ENCODE results near the gene HOGA1.
"Not testable (repeated sequence)": the region's sequence is repeated elsewhere in the genome, so short reads cannot be mapped to it uniquely, and the experiment has no call there.

HOGA1 gene

GRCh38 chr10:97640868-97641811, 57.0 kb downstream of the HOGA1 start:
- H3K9me2 ChIP-seq (replicated peaks; ENCODE audit: insufficient read depth, low read length), result no peaks in the 10 kb centered on the region
- H2AFZ ChIP-seq (ENCODE audit: low read depth, low read length, severe bottlenecking), result peak overlapping the region; percentile 37
- no peaks in the 10 kb centered on the region for H3F3A ChIP-seq (ENCODE audit: insufficient read depth)

GRCh38 chr10:97642471-97643159, 58.4 kb downstream of the HOGA1 start:
- not testable (repeated sequence) for H3F3A ChIP-seq (ENCODE audit: insufficient read depth); H3K27me3 ChIP-seq (ENCODE audit: low read length); H2AFZ ChIP-seq (ENCODE audit: low read depth, low read length, severe bottlenecking); H3K36me3 ChIP-seq (ENCODE audit: low read length); H3K4me3 ChIP-seq (ENCODE audit: insufficient read depth, low read length, poor library complexity, severe bottlenecking); H3K4me2 ChIP-seq (ENCODE audit: low read depth, low read length, poor library complexity, severe bottlenecking); H3K9me2 ChIP-seq (replicated peaks; ENCODE audit: insufficient read depth, low read length); H3K9me3 ChIP-seq (ENCODE audit: insufficient read depth, low read length); H3K9ac ChIP-seq (ENCODE audit: low read length); H4K20me1 ChIP-seq (ENCODE audit: low read depth, low read length); H3K27ac ChIP-seq (ENCODE audit: low read depth, low read length)
- peaks cover 11% of the 10 kb centered on the region; the same call in 1 of the 2 replicates for H3K79me2 ChIP-seq (ENCODE audit: insufficient read depth, low read length)

More at GRCh38 chr10:97640868-97641811, 57.0 kb downstream of the HOGA1 start:
- Histone ChIP-seq H3K4me3 (ENCODE audit: insufficient read depth, low read length, poor library complexity, severe bottlenecking) (peak overlapping the region; percentile 74), H3K9ac (ENCODE audit: low read length) (peak overlapping the region; percentile 65), H3K36me3 (ENCODE audit: low read length) (no peaks in the 10 kb centered on the region), H3K9me3 (ENCODE audit: insufficient read depth, low read length) (no peaks in the 10 kb centered on the region), H4K20me1 (ENCODE audit: low read depth, low read length) (no peaks in the 10 kb centered on the region), H3K27ac (ENCODE audit: low read depth, low read length) (no peak overlapping the region), H3K79me2 (ENCODE audit: insufficient read depth, low read length) (peaks cover 10% of the 10 kb centered on the region; the same call in 1 of the 2 replicates), H3K4me2 (ENCODE audit: low read depth, low read length, poor library complexity, severe bottlenecking) (peak overlapping the region; percentile 61), H3K27me3 (ENCODE audit: low read length) (no peaks in the 10 kb centered on the region)
- no peak for TF ChIP-seq EZH2phosphoT487 (conservative IDR thresholded peaks at IDR 0.05; ENCODE audit: low read length)
- no peak for TF ChIP-seq CTCF (IDR thresholded peaks at IDR 0.05; ENCODE audit: insufficient read depth, low read length, poor library complexity, severe bottlenecking)

GRCh38 chr10:97643441-97643985, 59.3 kb downstream of the HOGA1 start:
- H3K9ac ChIP-seq (ENCODE audit: low read length), result no peak overlapping the region
- H2AFZ ChIP-seq (ENCODE audit: low read depth, low read length, severe bottlenecking), result no peak overlapping the region
- no peaks in the 10 kb centered on the region for H3K36me3 ChIP-seq (ENCODE audit: low read length)
- H3K9me2 ChIP-seq (replicated peaks; ENCODE audit: insufficient read depth, low read length), result no peaks in the 10 kb centered on the region
- no peak overlapping the region for H3K4me3 ChIP-seq (ENCODE audit: insufficient read depth, low read length, poor library complexity, severe bottlenecking)
- no peak overlapping the region for H3K4me2 ChIP-seq (ENCODE audit: low read depth, low read length, poor library complexity, severe bottlenecking)
- H4K20me1 ChIP-seq (ENCODE audit: low read depth, low read length), result no peaks in the 10 kb centered on the region
- no peak overlapping the region for H3K27ac ChIP-seq (ENCODE audit: low read depth, low read length)
- TF ChIP-seq CTCF (IDR thresholded peaks at IDR 0.05; ENCODE audit: insufficient read depth, low read length, poor library complexity, severe bottlenecking) (no peak), EZH2phosphoT487 (conservative IDR thresholded peaks at IDR 0.05; ENCODE audit: low read length) (no peak)
- H3K27me3 ChIP-seq (ENCODE audit: low read length), result no peaks in the 10 kb centered on the region
- no peaks in the 10 kb centered on the region for H3K9me3 ChIP-seq (ENCODE audit: insufficient read depth, low read length)
- peaks cover 16% of the 10 kb centered on the region; the same call in 1 of the 2 replicates for H3K79me2 ChIP-seq (ENCODE audit: insufficient read depth, low read length)
- H3F3A ChIP-seq (ENCODE audit: insufficient read depth), result no peaks in the 10 kb centered on the region

Measured in SU-DHL-6 (cell line).